ENCODE data around the gene RNF213.

Gene RNF213

GRCh38 chr17:80356231-80356856 lies 95.7 kb downstream of the RNF213 start:
- no peak for DNase-seq

- no peak for DNase-seq
Measured at GRCh38 chr17:80358131-80358530, 97.5 kb downstream of the RNF213 start.

GRCh38 chr17:80358861-80359260 lies 98.2 kb downstream of the RNF213 start:
- no peak for DNase-seq

GRCh38 chr17:80359422-80360110 lies 98.9 kb downstream of the RNF213 start:
- no peak for DNase-seq

- DNase-seq, result no peak
Measured at GRCh38 chr17:80360396-80360795, 99.7 kb downstream of the RNF213 start.

- DNase-seq, result no peak
Measured at GRCh38 chr17:80361495-80362220, 101.0 kb downstream of the RNF213 start.

GRCh38 chr17:80362428-80363119 lies 101.9 kb downstream of the RNF213 start:
- no peak for DNase-seq

- no peak for DNase-seq
Measured at GRCh38 chr17:80363120-80363515, 102.5 kb downstream of the RNF213 start.

- no peak for DNase-seq
Measured at GRCh38 chr17:80363518-80364090, 103.0 kb downstream of the RNF213 start.

GRCh38 chr17:80364091-80364691 lies 103.5 kb downstream of the RNF213 start:
- no peak for DNase-seq

GRCh38 chr17:80365001-80365965 lies 104.6 kb downstream of the RNF213 start:
- DNase-seq, result no peak

- no peak for DNase-seq
Measured at GRCh38 chr17:80365983-80366382, 105.3 kb downstream of the RNF213 start.

- no peak for DNase-seq
Measured at GRCh38 chr17:80367503-80367902, 106.9 kb downstream of the RNF213 start.

- no peak for DNase-seq
Measured at GRCh38 chr17:80371196-80371595, 110.5 kb downstream of the RNF213 start.

GRCh38 chr17:80372456-80372855 lies 111.8 kb downstream of the RNF213 start:
- no peak for DNase-seq

GRCh38 chr17:80372922-80373570 lies 112.4 kb downstream of the RNF213 start:
- no peak for DNase-seq

GRCh38 chr17:80374039-80374731 lies 113.5 kb downstream of the RNF213 start:
- no peak for DNase-seq

GRCh38 chr17:80374732-80375585 lies 114.3 kb downstream of the RNF213 start:
- no peak for DNase-seq

- no peak for DNase-seq
Measured at GRCh38 chr17:80376531-80376930, 115.9 kb downstream of the RNF213 start.
